GM21381 (cell line): Measurements from ENCODE around the gene SULT2B1.
"Not testable (repeated sequence)": the region's sequence is repeated elsewhere in the genome, so short reads cannot be mapped to it uniquely, and the experiment has no call there.

Source experiments
- ATAC-seq: cut with Tn5 transposase; IDR thresholded peaks from one replicate; pipeline ENCODE4 v1.9.1; 2021; ENCODE audit warnings: mild to moderate bottlenecking, moderate library complexity; ENCODE audit not compliant: unreplicated experiment

Gene SULT2B1

DNA sequence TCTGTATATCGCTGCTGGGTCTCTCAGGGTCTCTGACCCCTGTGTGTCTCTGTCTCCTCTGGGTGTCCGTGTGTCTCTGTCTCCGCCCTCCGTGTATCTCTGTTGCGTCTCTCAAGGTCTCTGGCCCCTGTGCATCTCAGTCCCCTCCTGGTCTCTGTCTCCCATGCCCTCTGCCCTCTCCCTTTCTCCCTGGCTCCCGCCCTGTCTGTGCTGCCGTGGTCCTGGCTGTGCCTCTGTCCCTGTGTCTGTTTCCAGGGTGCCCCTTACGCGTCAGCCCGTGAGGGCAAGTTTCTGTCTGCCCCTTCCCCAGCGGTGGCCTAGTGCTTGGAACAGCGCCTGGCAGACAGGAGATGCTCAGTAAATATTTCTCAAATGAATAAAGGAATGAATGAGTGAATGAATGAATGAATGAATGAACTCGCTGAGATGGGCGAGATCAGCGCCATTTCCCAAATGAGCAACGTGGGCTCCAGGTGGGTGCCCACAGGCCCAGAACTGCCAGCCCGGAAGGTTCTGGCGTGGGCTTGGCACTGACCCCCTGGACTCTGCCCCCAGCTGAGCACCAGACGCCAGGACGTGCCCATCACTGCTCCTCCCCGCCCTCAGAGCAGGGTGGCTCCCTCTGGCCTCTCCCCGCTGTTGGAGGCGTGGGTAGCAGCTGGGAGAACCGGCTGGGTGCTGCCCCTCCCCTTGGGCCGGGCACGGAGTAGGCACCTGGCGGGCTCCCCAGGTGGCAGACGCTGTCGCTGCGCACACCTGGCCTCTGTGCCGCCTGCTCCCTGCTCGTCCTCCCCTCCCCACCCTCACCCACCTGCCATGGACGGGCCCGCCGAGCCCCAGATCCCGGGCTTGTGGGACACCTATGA lies at the start of gene SULT2B1:
TSS of gene SULT2B1 (plus strand) at position 736 of the 866 bp plus-strand sequence. CDS start at position 817, 81 bp downstream.
- no peak for ATAC-seq

- no peak for ATAC-seq
These were observed 49.5 kb upstream of the SULT2B1 start for GRCh38 chr19:48502350-48503018.

- no peak for ATAC-seq
These were observed 45.7 kb upstream of the SULT2B1 start for GRCh38 chr19:48506138-48506733.

DNA sequence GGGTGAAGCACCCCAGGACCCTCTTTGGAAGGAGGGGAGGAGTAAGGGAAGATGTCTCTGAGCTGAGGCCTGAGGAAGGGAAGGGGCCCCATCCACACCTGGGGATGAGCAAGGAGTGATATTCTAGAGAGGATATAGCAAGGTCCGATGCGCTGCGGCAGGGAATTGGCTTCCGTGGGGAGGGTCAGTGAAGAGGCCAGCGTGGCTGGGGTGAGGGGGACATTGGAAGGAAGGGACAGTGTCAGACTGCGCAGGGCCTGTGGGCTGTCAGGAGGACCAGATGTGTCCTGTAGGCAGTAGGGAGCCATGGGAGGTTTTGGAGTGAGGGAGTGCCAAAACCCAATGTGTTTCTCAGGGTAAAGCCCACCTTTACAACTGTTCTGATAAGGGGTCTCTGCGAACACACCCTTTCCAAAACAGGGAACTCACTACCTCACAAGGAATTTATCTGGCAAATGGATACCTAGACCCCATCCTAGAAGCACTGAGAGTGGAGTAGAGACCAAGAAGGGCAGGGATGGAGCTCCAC lies 44.0 kb upstream of the SULT2B1 start:
- no peak for ATAC-seq

- ATAC-seq = no peak
These were observed 43.1 kb upstream of the SULT2B1 start for GRCh38 chr19:48508729-48509411.

DNA sequence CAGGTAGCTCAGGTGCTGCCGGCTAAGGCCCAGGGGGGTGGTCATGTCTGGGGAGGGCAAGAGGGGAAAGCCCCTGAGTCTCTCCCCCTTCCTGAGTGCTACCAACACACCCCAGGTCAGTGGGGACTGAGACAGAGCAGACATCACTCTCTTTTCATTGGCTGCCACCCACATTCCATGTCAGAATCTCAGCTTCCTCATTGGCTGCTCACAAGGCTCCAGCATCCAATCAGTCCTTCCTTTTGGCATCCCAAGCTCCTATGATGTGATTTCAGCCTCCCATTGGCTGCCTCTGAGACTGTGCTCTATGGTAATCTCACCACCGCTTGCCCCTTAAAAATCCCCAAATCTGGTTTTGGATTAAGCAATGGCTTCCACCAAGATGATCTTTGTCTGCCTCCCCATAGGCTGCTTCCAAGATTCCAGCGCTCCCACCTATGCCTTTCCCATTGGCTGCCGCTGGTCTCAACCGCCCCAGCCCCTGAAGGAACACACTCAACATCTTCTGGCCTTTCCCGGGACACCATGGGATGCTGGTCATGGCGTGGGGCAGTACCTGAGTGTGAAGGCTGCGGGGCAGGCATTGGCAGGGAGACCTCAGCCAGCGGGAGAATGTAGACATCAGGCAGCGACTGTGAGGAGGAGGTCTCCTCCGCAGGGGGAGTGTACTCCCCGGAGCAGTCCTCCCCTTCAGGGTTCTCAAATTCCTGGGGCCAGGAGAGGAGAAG lies 42.3 kb upstream of the SULT2B1 start:
- ATAC-seq = no peak

GRCh38 chr19:48510421-48511268 lies 41.3 kb upstream of the SULT2B1 start:
- no peak for ATAC-seq

GRCh38 chr19:48511321-48511731 lies 40.6 kb upstream of the SULT2B1 start:
- no peak for ATAC-seq

DNA sequence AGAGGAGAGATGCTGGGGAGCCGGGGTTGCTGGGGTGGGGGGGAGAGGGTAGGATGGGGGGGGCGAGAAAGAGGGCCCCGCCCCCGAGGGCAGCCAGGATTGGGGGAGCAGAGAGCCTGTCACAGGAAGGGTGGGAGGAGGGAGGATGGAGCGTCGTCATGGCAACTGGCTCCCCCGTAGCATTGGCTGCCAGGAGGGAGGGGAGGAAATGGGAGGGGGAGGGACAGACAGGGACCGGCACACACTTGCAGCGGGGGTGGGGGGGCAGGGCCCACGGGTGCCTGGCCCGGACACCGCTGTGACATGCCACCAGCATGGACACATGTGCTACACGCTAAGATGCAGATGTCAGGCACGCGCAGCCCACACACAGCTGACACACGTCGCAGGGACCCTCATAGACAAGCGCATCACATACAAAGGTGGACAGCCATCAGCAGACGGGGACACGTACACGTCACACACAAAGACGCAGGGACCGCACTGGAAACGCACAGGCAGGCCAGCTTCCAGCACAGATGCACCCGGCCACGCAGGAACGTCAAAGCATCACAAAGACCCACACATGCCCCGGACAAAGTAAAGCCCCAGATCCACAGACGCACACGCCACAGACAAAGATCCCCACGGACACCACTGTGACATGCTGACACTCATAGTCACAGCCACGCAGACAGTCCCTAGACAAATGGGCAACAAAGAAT lies 40.0 kb upstream of the SULT2B1 start, which contains the start of gene LMTK3:
TSS of gene LMTK3 (minus strand) at position 36 of the 704 bp plus-strand sequence. CDS start 259 bp downstream, outside the sequence.
- no peak for ATAC-seq

DNA sequence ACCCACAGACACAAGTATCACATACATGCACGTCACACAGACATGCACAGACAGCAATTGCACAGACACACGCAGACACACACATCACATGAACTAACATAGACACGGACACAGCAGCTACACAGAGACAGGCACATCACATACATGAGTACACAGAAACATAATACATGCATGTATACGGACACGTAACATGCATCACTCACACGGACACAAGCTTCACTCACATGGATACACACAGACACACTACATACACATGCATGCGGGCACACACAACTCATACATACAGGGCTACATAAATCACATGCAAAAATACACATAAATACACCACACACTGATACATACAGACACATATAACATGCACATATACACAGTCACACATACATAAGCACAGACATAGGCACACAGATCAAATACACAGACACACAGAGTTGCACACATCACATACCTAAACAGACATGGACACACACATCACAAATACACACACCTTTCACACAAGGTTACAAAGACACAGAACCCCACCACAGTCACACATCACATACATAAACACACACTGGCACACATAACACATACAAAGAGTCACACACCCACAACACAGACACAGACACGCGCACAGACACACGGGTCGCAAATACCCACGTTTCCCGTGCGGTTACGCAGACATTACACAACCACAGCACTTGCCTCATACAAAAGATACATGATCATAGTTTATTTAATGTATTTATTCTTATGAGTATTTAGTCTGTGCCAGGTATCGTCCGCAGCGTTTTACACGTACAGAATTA lies 39.3 kb upstream of the SULT2B1 start:
- ATAC-seq = no peak

- peak; percentile 52 for ATAC-seq
These were observed 38.5 kb upstream of the SULT2B1 start for GRCh38 chr19:48513289-48514122.

GRCh38 chr19:48514123-48514458 lies 37.9 kb upstream of the SULT2B1 start:
- no peak for ATAC-seq

DNA sequence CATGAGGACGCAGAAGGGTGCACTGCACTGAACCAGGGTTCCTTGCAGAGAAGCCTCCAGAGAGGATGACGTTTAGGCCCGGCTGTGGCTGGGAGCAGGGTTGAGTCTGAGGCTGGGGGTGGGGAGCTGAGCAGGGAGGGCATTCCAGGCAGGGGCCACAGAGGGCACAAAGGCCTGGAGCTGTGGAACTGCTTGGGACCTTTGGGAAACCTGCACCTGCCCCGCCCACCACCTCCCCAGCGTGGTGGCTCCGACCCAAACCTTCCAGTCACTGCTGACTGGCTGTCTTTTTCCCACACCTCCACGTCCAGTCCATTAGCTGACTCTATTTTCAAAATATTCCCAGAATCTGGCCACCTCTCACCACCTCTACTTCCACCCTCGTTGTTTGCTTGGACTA lies 35.4 kb upstream of the SULT2B1 start:
- no peak for ATAC-seq

GRCh38 chr19:48518207-48518606 lies 33.8 kb upstream of the SULT2B1 start:
- no peak for ATAC-seq

DNA sequence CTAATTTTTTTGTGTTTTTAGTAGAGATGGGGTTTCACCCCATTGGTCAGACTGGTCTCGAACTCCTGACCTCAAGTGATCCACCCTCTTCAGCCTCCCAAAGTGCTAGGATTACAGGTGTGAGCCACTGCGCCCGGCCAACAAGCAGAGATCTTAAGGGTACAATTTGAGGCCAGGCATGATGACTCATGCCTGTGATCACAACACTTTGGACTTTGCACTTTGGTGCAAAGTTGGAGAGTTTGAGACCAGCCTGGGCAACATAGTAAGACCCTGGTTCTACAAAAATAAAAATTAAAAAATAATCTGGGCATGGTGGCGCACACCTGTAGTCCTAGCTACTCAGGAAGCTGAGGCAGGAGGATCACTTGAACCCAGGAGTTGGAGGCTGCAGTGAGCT lies 32.5 kb upstream of the SULT2B1 start:
- ATAC-seq = not testable (repeated sequence)

DNA sequence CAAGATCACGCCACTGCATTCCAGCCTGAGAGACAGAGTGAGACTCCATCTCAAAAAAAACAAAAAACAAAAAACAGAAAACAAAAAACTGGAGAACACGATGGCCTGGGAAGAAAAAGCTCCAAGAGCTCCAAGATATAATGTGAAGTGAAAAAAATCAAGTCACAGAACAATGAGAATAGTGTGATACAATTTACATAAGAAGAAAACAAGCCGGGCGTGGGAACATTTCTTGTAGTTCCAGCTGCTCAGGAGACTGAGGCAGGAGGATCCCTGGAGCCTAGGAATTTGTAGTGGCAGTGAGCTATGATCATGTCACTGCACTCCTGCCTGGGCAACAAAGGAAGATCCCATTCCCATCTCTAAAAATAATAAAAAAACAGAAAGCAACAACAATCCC lies 31.8 kb upstream of the SULT2B1 start:
- no peak for ATAC-seq

GRCh38 chr19:48524221-48524620 lies 27.8 kb upstream of the SULT2B1 start:
- ATAC-seq = no peak
